ENCODE measurements around the gene TNNT2. TPM values are rescaled to one million over a fixed set of nuclear protein-coding genes. Genes with fewer than 3 reads are reported as not detected.

The TNNT2 gene
- total and polyA plus RNA-seq, 4 donors: 0.17 to 0.28 (median 0.25) TPM; not detected in 1

DNA sequence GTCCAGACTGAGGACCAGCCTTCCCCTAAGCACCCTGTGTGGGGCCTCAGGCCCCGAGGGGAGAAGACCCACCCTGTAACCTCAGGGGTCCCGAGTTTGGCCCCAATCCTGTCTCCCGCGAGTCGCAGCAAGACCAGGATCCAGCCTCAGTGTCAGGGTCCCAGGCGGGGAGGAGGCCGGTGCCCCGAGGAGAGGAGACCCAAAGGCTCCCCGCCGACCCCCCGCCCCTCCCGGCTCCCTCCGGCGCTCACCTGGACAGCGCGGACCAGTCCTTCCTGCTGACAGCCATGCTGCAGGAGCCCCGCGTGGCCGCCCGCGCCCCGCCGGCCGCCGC is 21.5 kb upstream of the TNNT2 start, which contains the start of gene LAD1:
Gene LAD1 (minus strand): TSS at position 307 of the 334 bp plus-strand sequence. CDS start 18 bp downstream, at position 289.
- Histone ChIP-seq H3K9me3 (ENCODE audit: control insufficient read depth in 4 of 4, low read length in 3 of 4) (no peaks in the 10 kb centered on the region), H3K27me3 (ENCODE audit: control insufficient read depth in 4 of 4, insufficient read depth in 4 of 4, low read length in 3 of 4) (no peaks in the 10 kb centered on the region), H3K4me1 (ENCODE audit: control insufficient read depth in 4 of 4, insufficient read depth in 4 of 4, low read length in 3 of 4) (peaks cover 19 to 59% (median 44%) of the 10 kb centered on the region in 4 donors), H3K4me3 (ENCODE audit: low read depth in 1 of 3, low read length in 3 of 3) (peak within 1 kb of the TSS; percentile 46 to 72 (median 53)), H3K27ac (ENCODE audit: low read depth in 1 of 2, low read length in 2 of 2) (peak within 1 kb of the TSS; percentile 84 to 87), H3K9ac (ENCODE audit: low read depth in 1 of 2, low read length in 2 of 2) (peak within 1 kb of the TSS; percentile 42 to 93), H3K36me3 (ENCODE audit: control insufficient read depth in 4 of 4, insufficient read depth in 3 of 4, low read depth in 1 of 4, low read length in 3 of 4) (peaks cover 0 to 3% (median 0%) of the 10 kb centered on the region in 4 donors)
- no peak for DNase-seq (ENCODE audit: low spot score)
- 5% methylated on average over 25 of the region's 25 CpGs for WGBS
- TF ChIP-seq RAD21 (IDR thresholded peaks at IDR 0.05) (no peak), FOXA1 (IDR thresholded peaks at IDR 0.05) (no peak), HNF4A (conservative IDR thresholded peaks at IDR 0.05) (no peak), NR2F2 (IDR thresholded peaks at IDR 0.05) (no peak), HNF4G (IDR thresholded peaks at IDR 0.05) (no peak), FOXA2 (IDR thresholded peaks at IDR 0.05) (no peak), GABPA (IDR thresholded peaks at IDR 0.05 in 1 of 2, conservative IDR thresholded peaks at IDR 0.05 in 1 of 2) (no peak), RXRA (IDR thresholded peaks at IDR 0.05) (no peak), YY1 (IDR thresholded peaks at IDR 0.05) (no peak), SP1 (IDR thresholded peaks at IDR 0.05) (no peak), JUND (IDR thresholded peaks at IDR 0.05) (no peak), EGR1 (IDR thresholded peaks at IDR 0.05; ENCODE audit: low read depth in 2 of 2) (no peak), TAF1 (conservative IDR thresholded peaks at IDR 0.05) (no peak)
- TF ChIP-seq, protein P1, sequence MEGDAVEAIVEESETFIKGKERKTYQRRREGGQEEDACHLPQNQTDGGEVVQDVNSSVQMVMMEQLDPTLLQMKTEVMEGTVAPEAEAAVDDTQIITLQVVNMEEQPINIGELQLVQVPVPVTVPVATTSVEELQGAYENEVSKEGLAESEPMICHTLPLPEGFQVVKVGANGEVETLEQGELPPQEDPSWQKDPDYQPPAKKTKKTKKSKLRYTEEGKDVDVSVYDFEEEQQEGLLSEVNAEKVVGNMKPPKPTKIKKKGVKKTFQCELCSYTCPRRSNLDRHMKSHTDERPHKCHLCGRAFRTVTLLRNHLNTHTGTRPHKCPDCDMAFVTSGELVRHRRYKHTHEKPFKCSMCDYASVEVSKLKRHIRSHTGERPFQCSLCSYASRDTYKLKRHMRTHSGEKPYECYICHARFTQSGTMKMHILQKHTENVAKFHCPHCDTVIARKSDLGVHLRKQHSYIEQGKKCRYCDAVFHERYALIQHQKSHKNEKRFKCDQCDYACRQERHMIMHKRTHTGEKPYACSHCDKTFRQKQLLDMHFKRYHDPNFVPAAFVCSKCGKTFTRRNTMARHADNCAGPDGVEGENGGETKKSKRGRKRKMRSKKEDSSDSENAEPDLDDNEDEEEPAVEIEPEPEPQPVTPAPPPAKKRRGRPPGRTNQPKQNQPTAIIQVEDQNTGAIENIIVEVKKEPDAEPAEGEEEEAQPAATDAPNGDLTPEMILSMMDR (IDR thresholded peaks at IDR 0.05; ENCODE audit: low read depth, low read length, missing input control): no peak
- TF ChIP-seq, protein P2, sequence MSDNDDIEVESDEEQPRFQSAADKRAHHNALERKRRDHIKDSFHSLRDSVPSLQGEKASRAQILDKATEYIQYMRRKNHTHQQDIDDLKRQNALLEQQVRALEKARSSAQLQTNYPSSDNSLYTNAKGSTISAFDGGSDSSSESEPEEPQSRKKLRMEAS (IDR thresholded peaks at IDR 0.05): no peak
- TF ChIP-seq, protein P3, sequence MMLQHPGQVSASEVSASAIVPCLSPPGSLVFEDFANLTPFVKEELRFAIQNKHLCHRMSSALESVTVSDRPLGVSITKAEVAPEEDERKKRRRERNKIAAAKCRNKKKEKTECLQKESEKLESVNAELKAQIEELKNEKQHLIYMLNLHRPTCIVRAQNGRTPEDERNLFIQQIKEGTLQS (IDR thresholded peaks at IDR 0.05): no peak
- TF ChIP-seq, protein P4, sequence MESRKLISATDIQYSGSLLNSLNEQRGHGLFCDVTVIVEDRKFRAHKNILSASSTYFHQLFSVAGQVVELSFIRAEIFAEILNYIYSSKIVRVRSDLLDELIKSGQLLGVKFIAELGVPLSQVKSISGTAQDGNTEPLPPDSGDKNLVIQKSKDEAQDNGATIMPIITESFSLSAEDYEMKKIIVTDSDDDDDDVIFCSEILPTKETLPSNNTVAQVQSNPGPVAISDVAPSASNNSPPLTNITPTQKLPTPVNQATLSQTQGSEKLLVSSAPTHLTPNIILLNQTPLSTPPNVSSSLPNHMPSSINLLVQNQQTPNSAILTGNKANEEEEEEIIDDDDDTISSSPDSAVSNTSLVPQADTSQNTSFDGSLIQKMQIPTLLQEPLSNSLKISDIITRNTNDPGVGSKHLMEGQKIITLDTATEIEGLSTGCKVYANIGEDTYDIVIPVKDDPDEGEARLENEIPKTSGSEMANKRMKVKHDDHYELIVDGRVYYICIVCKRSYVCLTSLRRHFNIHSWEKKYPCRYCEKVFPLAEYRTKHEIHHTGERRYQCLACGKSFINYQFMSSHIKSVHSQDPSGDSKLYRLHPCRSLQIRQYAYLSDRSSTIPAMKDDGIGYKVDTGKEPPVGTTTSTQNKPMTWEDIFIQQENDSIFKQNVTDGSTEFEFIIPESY (IDR thresholded peaks at IDR 0.05): no peak
- TF ChIP-seq, protein P5, sequence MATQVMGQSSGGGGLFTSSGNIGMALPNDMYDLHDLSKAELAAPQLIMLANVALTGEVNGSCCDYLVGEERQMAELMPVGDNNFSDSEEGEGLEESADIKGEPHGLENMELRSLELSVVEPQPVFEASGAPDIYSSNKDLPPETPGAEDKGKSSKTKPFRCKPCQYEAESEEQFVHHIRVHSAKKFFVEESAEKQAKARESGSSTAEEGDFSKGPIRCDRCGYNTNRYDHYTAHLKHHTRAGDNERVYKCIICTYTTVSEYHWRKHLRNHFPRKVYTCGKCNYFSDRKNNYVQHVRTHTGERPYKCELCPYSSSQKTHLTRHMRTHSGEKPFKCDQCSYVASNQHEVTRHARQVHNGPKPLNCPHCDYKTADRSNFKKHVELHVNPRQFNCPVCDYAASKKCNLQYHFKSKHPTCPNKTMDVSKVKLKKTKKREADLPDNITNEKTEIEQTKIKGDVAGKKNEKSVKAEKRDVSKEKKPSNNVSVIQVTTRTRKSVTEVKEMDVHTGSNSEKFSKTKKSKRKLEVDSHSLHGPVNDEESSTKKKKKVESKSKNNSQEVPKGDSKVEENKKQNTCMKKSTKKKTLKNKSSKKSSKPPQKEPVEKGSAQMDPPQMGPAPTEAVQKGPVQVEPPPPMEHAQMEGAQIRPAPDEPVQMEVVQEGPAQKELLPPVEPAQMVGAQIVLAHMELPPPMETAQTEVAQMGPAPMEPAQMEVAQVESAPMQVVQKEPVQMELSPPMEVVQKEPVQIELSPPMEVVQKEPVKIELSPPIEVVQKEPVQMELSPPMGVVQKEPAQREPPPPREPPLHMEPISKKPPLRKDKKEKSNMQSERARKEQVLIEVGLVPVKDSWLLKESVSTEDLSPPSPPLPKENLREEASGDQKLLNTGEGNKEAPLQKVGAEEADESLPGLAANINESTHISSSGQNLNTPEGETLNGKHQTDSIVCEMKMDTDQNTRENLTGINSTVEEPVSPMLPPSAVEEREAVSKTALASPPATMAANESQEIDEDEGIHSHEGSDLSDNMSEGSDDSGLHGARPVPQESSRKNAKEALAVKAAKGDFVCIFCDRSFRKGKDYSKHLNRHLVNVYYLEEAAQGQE (IDR thresholded peaks at IDR 0.05): no peak
